GM13977 (cell line): ENCODE measurements around the gene NIPAL1.
A peak's percentile ranks its signal among the peaks of the same experiment; 100 is the strongest.

Source experiments
- DNase-seq: peaks from one replicate; pipeline ENCODE4 v3.0.0; 2012; ENCODE audit warnings: low spot score
- CTCF ChIP-seq: IDR thresholded peaks from 2 replicates; pipeline ENCODE4 v1.5.1; 2012; ENCODE audit warnings: mild to moderate bottlenecking, control low read depth; ENCODE audit not compliant: insufficient read depth; ENCODE audit errors: extremely low read depth, missing control alignments
- in situ Hi-C: fragments of 300-500 bp; cut with MboI; formaldehyde crosslinking; loops from one replicate; pipeline ENCODE4 v1.12.0; 2022; ENCODE audit warnings: low sequenced_read_pairs, low pct_unique_long_range_greater_than_20kb, mixed read lengths, inconsistent platforms; ENCODE audit not compliant: unreplicated experiment

The NIPAL1 gene

GRCh38 chr4:48031802-48032525 lies 15.4 kb downstream of the NIPAL1 start:
- TF ChIP-seq CTCF = no peak
- no peak for DNase-seq
- in situ Hi-C loops = no loop called here

GRCh38 chr4:48032721-48033120 lies 16.1 kb downstream of the NIPAL1 start:
- in situ Hi-C loops = no loop called here
- no peak for TF ChIP-seq CTCF
- no peak for DNase-seq

GRCh38 chr4:48033412-48033811 lies 16.8 kb downstream of the NIPAL1 start:
- in situ Hi-C loops = no loop called here
- no peak for DNase-seq
- TF ChIP-seq CTCF = no peak

- DNase-seq = no peak
- TF ChIP-seq CTCF = peak; percentile 57
- in situ Hi-C loops = no loop called here
These were observed 17.3 kb downstream of the NIPAL1 start for GRCh38 chr4:48033825-48034413.

- no peak for DNase-seq
- no peak for TF ChIP-seq CTCF
- in situ Hi-C loops = no loop called here
These were observed 19.4 kb downstream of the NIPAL1 start for GRCh38 chr4:48035952-48036351.

- no peak for DNase-seq
- TF ChIP-seq CTCF = no peak
- in situ Hi-C loops = no loop called here
These were observed 20.5 kb downstream of the NIPAL1 start for GRCh38 chr4:48037117-48037462.
